ENCODE data around the gene LIMK2. TPM values are rescaled to one million over a fixed set of nuclear protein-coding genes. Genes with fewer than 3 reads are reported as not detected.

Gene LIMK2
- total RNA-seq, 6 experiments from 2014 or later, result 27.9 to 31.4 (median 28.9) TPM

DNA sequence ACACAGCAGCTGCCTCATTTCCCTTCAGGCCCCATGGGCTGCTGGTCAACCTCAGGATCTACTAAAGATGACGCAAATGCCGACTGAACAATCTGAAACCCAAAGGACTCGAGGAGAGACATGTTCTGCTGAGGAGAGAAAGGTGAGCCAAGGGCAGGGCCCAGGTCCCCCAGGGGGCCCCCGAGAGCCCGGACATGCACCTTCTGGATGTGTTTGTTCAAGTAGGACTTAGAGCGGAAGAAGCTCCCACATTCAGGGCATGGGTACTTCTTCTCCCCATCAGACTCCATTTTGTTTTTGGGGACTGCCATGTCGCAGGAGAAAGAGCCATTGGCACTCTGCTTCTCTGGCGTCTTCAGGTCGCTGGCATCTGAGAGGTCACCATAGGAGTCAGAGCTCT is 114.8 kb downstream of the LIMK2 start:
- TF ChIP-seq, protein P1, sequence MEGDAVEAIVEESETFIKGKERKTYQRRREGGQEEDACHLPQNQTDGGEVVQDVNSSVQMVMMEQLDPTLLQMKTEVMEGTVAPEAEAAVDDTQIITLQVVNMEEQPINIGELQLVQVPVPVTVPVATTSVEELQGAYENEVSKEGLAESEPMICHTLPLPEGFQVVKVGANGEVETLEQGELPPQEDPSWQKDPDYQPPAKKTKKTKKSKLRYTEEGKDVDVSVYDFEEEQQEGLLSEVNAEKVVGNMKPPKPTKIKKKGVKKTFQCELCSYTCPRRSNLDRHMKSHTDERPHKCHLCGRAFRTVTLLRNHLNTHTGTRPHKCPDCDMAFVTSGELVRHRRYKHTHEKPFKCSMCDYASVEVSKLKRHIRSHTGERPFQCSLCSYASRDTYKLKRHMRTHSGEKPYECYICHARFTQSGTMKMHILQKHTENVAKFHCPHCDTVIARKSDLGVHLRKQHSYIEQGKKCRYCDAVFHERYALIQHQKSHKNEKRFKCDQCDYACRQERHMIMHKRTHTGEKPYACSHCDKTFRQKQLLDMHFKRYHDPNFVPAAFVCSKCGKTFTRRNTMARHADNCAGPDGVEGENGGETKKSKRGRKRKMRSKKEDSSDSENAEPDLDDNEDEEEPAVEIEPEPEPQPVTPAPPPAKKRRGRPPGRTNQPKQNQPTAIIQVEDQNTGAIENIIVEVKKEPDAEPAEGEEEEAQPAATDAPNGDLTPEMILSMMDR (IDR thresholded peaks at IDR 0.05), result no peak
- H3K27ac Mint-ChIP-seq, result no peak overlapping the region
- peaks cover 14% of the 10 kb centered on the region for H3K36me3 Mint-ChIP-seq (ENCODE audit: low read depth)
- DNase-seq, result no peak
- no peaks in the 10 kb centered on the region; the same call in 1 of the 2 replicates for H3K27me3 Mint-ChIP-seq (ENCODE audit: insufficient read depth)
- no peaks in the 10 kb centered on the region for H3K9me3 Mint-ChIP-seq
- H3K4me3 Mint-ChIP-seq, result no peak overlapping the region
- H3K4me1 Mint-ChIP-seq (ENCODE audit: low read depth), result peaks cover 26% of the 10 kb centered on the region

DNA sequence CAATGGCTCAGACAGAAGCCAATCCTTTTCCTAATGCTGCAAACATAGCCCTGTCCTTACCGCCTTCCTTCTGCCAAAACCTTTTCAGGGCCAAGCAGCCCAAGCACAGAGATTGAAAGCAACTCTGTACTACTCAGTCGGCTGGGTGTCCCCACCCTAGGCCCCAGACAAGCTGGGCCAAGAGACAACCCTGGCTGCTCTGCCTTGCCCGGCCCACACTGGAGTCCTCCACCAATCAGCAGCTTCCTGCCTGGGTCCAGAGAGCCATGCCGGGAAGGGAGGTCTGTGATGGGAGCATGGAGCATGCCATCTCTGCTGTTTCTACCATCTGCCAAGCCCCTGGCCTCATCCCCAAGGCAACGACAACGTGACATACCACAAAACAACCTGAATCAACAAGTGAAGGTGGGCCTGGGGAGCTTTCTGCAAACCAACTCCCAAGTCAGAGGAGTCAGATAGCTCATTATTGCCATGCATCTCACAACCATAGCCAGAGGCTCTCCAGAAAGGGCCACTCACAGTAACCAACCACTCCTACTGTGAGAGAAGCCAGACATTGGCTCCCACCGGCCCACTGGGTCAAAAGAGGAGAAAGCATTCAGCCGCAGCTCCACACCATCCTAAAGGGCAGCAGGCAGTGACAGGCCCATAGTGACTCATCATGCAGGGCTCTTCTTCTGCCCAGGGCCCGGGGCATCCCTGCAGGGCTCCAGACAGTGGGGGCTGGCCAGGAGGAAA is 115.9 kb downstream of the LIMK2 start:
- Mint-ChIP-seq H3K4me3 (no peak overlapping the region), H3K27ac (no peak overlapping the region), H3K9me3 (no peaks in the 10 kb centered on the region), H3K4me1 (ENCODE audit: low read depth) (peaks cover 26% of the 10 kb centered on the region), H3K36me3 (ENCODE audit: low read depth) (peaks cover 14% of the 10 kb centered on the region), H3K27me3 (ENCODE audit: insufficient read depth) (no peaks in the 10 kb centered on the region; the same call in 1 of the 2 replicates)
- TF ChIP-seq, protein P1 (IDR thresholded peaks at IDR 0.05), result no peak
- DNase-seq, result no peak

DNA sequence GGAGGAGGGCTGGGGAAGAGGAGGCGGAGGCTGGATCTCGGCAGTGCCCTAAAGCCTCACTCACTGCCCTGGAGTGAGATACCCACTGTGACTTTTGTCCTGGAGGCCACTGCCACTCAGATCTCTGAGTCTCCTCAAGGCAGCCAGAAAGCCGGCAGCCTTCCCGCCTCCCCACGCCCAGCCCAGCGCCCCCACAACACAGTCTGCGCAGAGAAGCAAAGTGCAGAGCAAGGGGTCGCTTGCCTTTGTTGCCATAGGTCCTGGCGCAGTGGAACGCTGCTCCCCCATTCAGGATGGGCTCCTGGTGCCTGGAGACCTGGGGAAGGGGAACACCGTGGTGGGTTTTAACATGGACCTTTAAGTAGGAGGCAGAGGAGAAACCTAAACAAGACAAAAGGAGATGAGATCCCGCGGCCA is 116.5 kb downstream of the LIMK2 start:
- no peaks in the 10 kb centered on the region; the same call in 1 of the 2 replicates for H3K27me3 Mint-ChIP-seq (ENCODE audit: insufficient read depth)
- TF ChIP-seq, protein P1 (IDR thresholded peaks at IDR 0.05), result no peak
- no peak overlapping the region for H3K4me3 Mint-ChIP-seq
- no peak overlapping the region for H3K27ac Mint-ChIP-seq
- no peak for DNase-seq
- H3K9me3 Mint-ChIP-seq, result no peaks in the 10 kb centered on the region
- H3K36me3 Mint-ChIP-seq (ENCODE audit: low read depth), result peaks cover 17% of the 10 kb centered on the region
- peaks cover 31% of the 10 kb centered on the region for H3K4me1 Mint-ChIP-seq (ENCODE audit: low read depth)

DNA sequence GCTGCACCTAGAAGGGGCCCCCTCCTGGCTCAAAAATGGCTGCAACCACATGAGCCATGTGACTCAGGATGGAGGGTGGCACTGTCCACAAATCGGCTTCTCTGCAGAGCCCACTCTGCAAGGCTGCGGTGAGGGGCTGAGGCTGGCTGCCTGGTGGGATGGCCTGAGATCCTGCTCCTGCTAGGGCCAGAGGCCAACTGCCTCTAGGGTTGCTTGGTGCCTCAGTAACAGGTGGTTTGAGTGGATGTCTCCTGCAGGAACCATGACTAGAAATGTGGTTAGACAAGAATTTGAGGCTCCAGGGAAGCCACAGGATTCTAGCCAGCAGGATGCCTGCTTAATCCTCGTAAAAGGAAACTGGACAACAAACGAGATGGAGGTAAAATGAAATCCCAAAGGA is 116.9 kb downstream of the LIMK2 start:
- TF ChIP-seq, protein P1 (IDR thresholded peaks at IDR 0.05), result no peak
- H3K27me3 Mint-ChIP-seq (ENCODE audit: insufficient read depth), result no peaks in the 10 kb centered on the region; the same call in 1 of the 2 replicates
- peak; percentile 16 for DNase-seq
- peaks cover 21% of the 10 kb centered on the region for H3K36me3 Mint-ChIP-seq (ENCODE audit: low read depth)
- H3K4me3 Mint-ChIP-seq, result no peak overlapping the region
- H3K9me3 Mint-ChIP-seq, result no peaks in the 10 kb centered on the region
- peaks cover 35% of the 10 kb centered on the region for H3K4me1 Mint-ChIP-seq (ENCODE audit: low read depth)
- H3K27ac Mint-ChIP-seq, result no peak overlapping the region

Other genes starting within 250 kb of the LIMK2 start
- gene MORC2, start 243.5 kb upstream of the LIMK2 start, total RNA-seq (2021; fragmentation: NEBNext Ultra II Directional; extraction: Animal tissue kit (Norgen Biotek cat#: 25700)), result 10 to 100 TPM; 22.0 to 30.5 (median 24.5) TPM
- 10 to 100 TPM; 49.8 to 61.8 (median 56.3) TPM for gene TUG1, start 243.0 kb upstream of the LIMK2 start, total RNA-seq (2021; fragmentation: NEBNext Ultra II Directional; extraction: Animal tissue kit (Norgen Biotek cat#: 25700))
- gene SMTN, start 131.0 kb upstream of the LIMK2 start, total RNA-seq (2021; fragmentation: NEBNext Ultra II Directional; extraction: Animal tissue kit (Norgen Biotek cat#: 25700)), result 100 to 1,000 TPM; 201 to 329 (median 246) TPM
- gene SELENOM, start 104.7 kb upstream of the LIMK2 start, total RNA-seq (2021; fragmentation: NEBNext Ultra II Directional; extraction: Animal tissue kit (Norgen Biotek cat#: 25700)), result 100 to 1,000 TPM; 237 to 356 (median 265) TPM
- gene INPP5J, start 89.3 kb upstream of the LIMK2 start, total RNA-seq (2021; fragmentation: NEBNext Ultra II Directional; extraction: Animal tissue kit (Norgen Biotek cat#: 25700)), result 1 to 10 TPM in 4 of 6 experiments, under 1 TPM in 2; 0.69 to 1.6 (median 1.0) TPM
- gene PLA2G3, start 71.8 kb upstream of the LIMK2 start, total RNA-seq (2021; fragmentation: NEBNext Ultra II Directional; extraction: Animal tissue kit (Norgen Biotek cat#: 25700)), result under 1 TPM in 1 of 6 experiments, not detected in 5; 0.05 TPM
- 10 to 100 TPM; 28.1 to 34.2 (median 30.0) TPM for gene RNF185, start 52.1 kb upstream of the LIMK2 start, total RNA-seq (2021; fragmentation: NEBNext Ultra II Directional; extraction: Animal tissue kit (Norgen Biotek cat#: 25700))
- 10 to 100 TPM in 1 of 6 experiments, 1 to 10 TPM in 5; 8.3 to 11.3 (median 8.9) TPM for gene PIK3IP1, start 80.2 kb downstream of the LIMK2 start, total RNA-seq (2021; fragmentation: NEBNext Ultra II Directional; extraction: Animal tissue kit (Norgen Biotek cat#: 25700))
- gene PATZ1, start 134.0 kb downstream of the LIMK2 start, total RNA-seq (2021; fragmentation: NEBNext Ultra II Directional; extraction: Animal tissue kit (Norgen Biotek cat#: 25700)), result 10 to 100 TPM; 12.4 to 16.0 (median 13.9) TPM
- 10 to 100 TPM; 63.7 to 74.9 (median 66.4) TPM for gene DRG1, start 187.3 kb downstream of the LIMK2 start, total RNA-seq (2021; fragmentation: NEBNext Ultra II Directional; extraction: Animal tissue kit (Norgen Biotek cat#: 25700))

Measured in HFFc6 (cell line).